Superior temporal gyrus (tissue), 1 donor: Measurements from ENCODE around the gene DAP.
"Not testable (repeated sequence)": the region's sequence is repeated elsewhere in the genome, so short reads cannot be mapped to it uniquely, and the experiment has no call there.

Experiments
- DNase-seq: peaks from one replicate; pipeline ENCODE4 v3.0.0-alpha.2; 2016; ENCODE audit errors: extremely low spot score

The DAP gene

GRCh38 chr5:10672146-10673016, 88.7 kb downstream of the DAP start:
- no peak for DNase-seq

- DNase-seq, result peak; percentile 42
Observed at GRCh38 chr5:10671041-10672008, 89.7 kb downstream of the DAP start.

GRCh38 chr5:10669983-10670382, 91.1 kb downstream of the DAP start:
- DNase-seq, result no peak

GRCh38 chr5:10668697-10669096, 92.3 kb downstream of the DAP start:
- DNase-seq, result no peak

- no peak for DNase-seq
Observed at GRCh38 chr5:10667431-10668057, 93.5 kb downstream of the DAP start.

GRCh38 chr5:10666531-10667299, 94.3 kb downstream of the DAP start:
- no peak for DNase-seq

GRCh38 chr5:10665799-10666198, 95.2 kb downstream of the DAP start:
- no peak for DNase-seq

GRCh38 chr5:10664180-10664769, 96.8 kb downstream of the DAP start:
- not testable (repeated sequence) for DNase-seq

GRCh38 chr5:10663489-10664179, 97.4 kb downstream of the DAP start:
- no peak for DNase-seq

GRCh38 chr5:10662661-10663488, 98.2 kb downstream of the DAP start:
- DNase-seq, result no peak

- no peak for DNase-seq
Observed at GRCh38 chr5:10662083-10662482, 99.0 kb downstream of the DAP start.

- no peak for DNase-seq
Observed at GRCh38 chr5:10661401-10661800, 99.6 kb downstream of the DAP start.

- DNase-seq, result no peak
Observed at GRCh38 chr5:10660720-10661387, 100.2 kb downstream of the DAP start.

- DNase-seq, result no peak
Observed at GRCh38 chr5:10660135-10660534, 100.9 kb downstream of the DAP start.

GRCh38 chr5:10658265-10658664, 102.8 kb downstream of the DAP start:
- DNase-seq, result no peak

- DNase-seq, result no peak
Observed at GRCh38 chr5:10655972-10656830, 104.8 kb downstream of the DAP start.

- DNase-seq, result no peak
Observed at GRCh38 chr5:10655161-10655971, 105.7 kb downstream of the DAP start.
